Measurements from ENCODE around the gene RUVBL1. TPM values are rescaled to one million over a fixed set of nuclear protein-coding genes. Genes with fewer than 3 reads are reported as not detected.

The RUVBL1 gene
- total RNA-seq, 1 donor from 2014 or later: 58.2 TPM

Other genes starting within 250 kb of the RUVBL1 start
- under 0.01 TPM in 1 of 2 replicates, not detected in the other for gene KBTBD12, start 208.6 kb downstream of the RUVBL1 start, total RNA-seq
- 232 and 339 TPM in 2 replicates for gene SEC61A1, start 71.4 kb downstream of the RUVBL1 start, total RNA-seq
- gene EEFSEC, start 29.7 kb upstream of the RUVBL1 start, total RNA-seq: 2.2 and 4.5 TPM in 2 replicates

Data from dermis blood vessel endothelial cell (primary cell).